A673 (cell line): Measurements from ENCODE around the gene TDP1. TPM values are rescaled to one million over a fixed set of nuclear protein-coding genes. Genes with fewer than 3 reads are reported as not detected.

ENCODE experiments used
- BruUV-seq: library from RNA; stranded (reverse); fragments of 400-500 nt; replicated peaks from 2 replicates; lab custom pipeline; 2021; lab: Mats Ljungman, UMichigan
- CTCF ChIA-PET: fragments of 300-600 bp; sonication (Branson Sonifier 250); formaldehyde crosslinking; loops from one replicate; lab custom pipeline; 2022; ENCODE audit warnings: antibody characterized with exemption; lab: Charles Lee
- POLR2A ChIA-PET: fragments of 300-600 bp; sonication (Branson Sonifier 250); formaldehyde crosslinking; loops from one replicate; lab custom pipeline; 2022; ENCODE audit warnings: antibody characterized with exemption; ENCODE audit not compliant: low non-redundant PET; lab: Charles Lee
- DNase-seq: peaks from one replicate; pipeline ENCODE4 v3.0.0-alpha.2; 2015; ENCODE audit warnings: low spot score
- H3K27ac ChIP-seq: fragments of 200-600 bp; sonication (generic); 2 replicates; pipeline ENCODE4 v1.5.1; 2016; ENCODE audit warnings: mixed run types, low read depth, mild to moderate bottlenecking, mixed read lengths, antibody characterized with exemption, low read length; ENCODE audit not compliant: poor library complexity, severe bottlenecking
- H3K27me3 ChIP-seq: fragments of 200-600 bp; sonication (generic); replicated peaks from 2 replicates; pipeline ENCODE4 v1.6.1; 2017; ENCODE audit warnings: mixed run types, low read depth, mild to moderate bottlenecking, mixed read lengths, antibody characterized with exemption, low read length; ENCODE audit not compliant: insufficient read depth, poor library complexity
- H3K36me3 ChIP-seq: fragments of 200-600 bp; sonication (generic); 2 replicates; pipeline ENCODE4 v1.6.1; 2016; ENCODE audit warnings: mixed run types, mild to moderate bottlenecking, mixed read lengths, antibody characterized with exemption, low read length; ENCODE audit not compliant: insufficient read depth, poor library complexity, severe bottlenecking
- H3K4me1 ChIP-seq: fragments of 200-600 bp; sonication (generic); 2 replicates; pipeline ENCODE4 v1.6.1; 2017; ENCODE audit warnings: mixed run types, mild to moderate bottlenecking, mixed read lengths, antibody characterized with exemption, low read length; ENCODE audit not compliant: insufficient read depth, poor library complexity, severe bottlenecking
- H3K4me3 ChIP-seq: fragments of 200-600 bp; sonication (generic); 2 replicates; pipeline ENCODE4 v1.5.1; 2016; ENCODE audit warnings: low read depth, mixed run types, mild to moderate bottlenecking, mixed read lengths, low read length; ENCODE audit not compliant: poor library complexity, severe bottlenecking
- H3K9me3 ChIP-seq: fragments of 200-600 bp; sonication (generic); 2 replicates; pipeline ENCODE4 v1.6.1; 2016; ENCODE audit warnings: mixed run types, low read depth, mild to moderate bottlenecking, mixed read lengths, antibody characterized with exemption, low read length; ENCODE audit not compliant: poor library complexity, severe bottlenecking
- EZH2 ChIP-seq: fragments of 200-600 bp; sonication (generic); IDR thresholded peaks from 2 replicates; pipeline ENCODE4 v1.6.1; 2017; ENCODE audit warnings: borderline replicate concordance, low read depth, mild to moderate bottlenecking, mixed read lengths, antibody characterized with exemption, low read length; ENCODE audit not compliant: poor library complexity, severe bottlenecking
- intact Hi-C: fragments of 100-400 bp; cut with micrococcal nuclease; formaldehyde crosslinking; loops from one replicate; pipeline ENCODE4 v1.10.0; 2022; ENCODE audit not compliant: unreplicated experiment
- total RNA-seq: library from RNA; stranded (reverse); gene quantifications from 2 replicates; pipeline ENCODE4 v1.2.3, GENCODE V29; 2021
- TF ChIP-seq, protein P1 (sequence below): fragments of 300-800, 200-600 bp; sonication (generic); conservative IDR thresholded peaks from 2 replicates; pipeline ENCODE4 v1.5.1; 2017; ENCODE audit warnings: low read depth, mild to moderate bottlenecking, antibody characterized with exemption, low read length, moderate library complexity, mixed read lengths

TDP1 gene
- total RNA-seq, 1 experiment from 2014 or later = 45.6 TPM

DNA sequence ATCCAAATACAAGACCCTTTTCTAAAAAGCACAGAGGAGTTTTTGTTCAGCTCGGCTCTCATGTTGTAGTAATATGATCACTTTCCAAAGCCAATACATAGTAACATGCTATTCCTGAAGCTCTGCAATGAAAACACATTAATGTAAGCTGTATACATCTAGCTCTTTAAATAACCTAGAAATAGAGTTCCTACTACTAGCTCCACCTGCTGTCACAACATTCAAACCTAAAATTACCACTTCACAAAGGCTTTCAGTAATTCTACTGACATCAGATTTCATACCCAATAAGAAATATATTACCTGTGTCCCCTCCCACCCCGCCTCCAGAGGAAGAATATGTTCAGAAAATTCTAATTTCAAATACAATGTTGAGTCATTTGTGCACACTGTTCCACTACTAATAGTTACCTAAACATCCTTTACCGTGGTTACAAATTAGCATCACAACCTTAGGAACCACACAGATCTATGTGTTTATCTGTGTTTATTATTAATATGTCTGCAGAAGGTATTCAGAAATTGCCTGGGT is 19.0 kb upstream of the TDP1 start:
- BruUV-seq = no TSS peak
- CTCF ChIA-PET = interaction anchor here (0.6 to 1.0 kb wide), 2 partner anchors 37 to 909 kb away, joined by 3 read pairs; no protein-coding TSS in a partner anchor
- no peak for TF ChIP-seq EZH2
- TF ChIP-seq, protein P1, sequence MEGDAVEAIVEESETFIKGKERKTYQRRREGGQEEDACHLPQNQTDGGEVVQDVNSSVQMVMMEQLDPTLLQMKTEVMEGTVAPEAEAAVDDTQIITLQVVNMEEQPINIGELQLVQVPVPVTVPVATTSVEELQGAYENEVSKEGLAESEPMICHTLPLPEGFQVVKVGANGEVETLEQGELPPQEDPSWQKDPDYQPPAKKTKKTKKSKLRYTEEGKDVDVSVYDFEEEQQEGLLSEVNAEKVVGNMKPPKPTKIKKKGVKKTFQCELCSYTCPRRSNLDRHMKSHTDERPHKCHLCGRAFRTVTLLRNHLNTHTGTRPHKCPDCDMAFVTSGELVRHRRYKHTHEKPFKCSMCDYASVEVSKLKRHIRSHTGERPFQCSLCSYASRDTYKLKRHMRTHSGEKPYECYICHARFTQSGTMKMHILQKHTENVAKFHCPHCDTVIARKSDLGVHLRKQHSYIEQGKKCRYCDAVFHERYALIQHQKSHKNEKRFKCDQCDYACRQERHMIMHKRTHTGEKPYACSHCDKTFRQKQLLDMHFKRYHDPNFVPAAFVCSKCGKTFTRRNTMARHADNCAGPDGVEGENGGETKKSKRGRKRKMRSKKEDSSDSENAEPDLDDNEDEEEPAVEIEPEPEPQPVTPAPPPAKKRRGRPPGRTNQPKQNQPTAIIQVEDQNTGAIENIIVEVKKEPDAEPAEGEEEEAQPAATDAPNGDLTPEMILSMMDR = peak; percentile 16; the same call in 1 of the 2 replicates
- DNase-seq = no peak
- no peak overlapping the region for H3K27ac ChIP-seq
- no peak overlapping the region for H3K4me3 ChIP-seq
- intact Hi-C loops = no loop called here
- no peaks in the 10 kb centered on the region for H3K4me1 ChIP-seq
- H3K27me3 ChIP-seq = no peaks in the 10 kb centered on the region
- no peaks in the 10 kb centered on the region for H3K9me3 ChIP-seq
- POLR2A ChIA-PET = no interaction called here
- H3K36me3 ChIP-seq = no peaks in the 10 kb centered on the region

DNA sequence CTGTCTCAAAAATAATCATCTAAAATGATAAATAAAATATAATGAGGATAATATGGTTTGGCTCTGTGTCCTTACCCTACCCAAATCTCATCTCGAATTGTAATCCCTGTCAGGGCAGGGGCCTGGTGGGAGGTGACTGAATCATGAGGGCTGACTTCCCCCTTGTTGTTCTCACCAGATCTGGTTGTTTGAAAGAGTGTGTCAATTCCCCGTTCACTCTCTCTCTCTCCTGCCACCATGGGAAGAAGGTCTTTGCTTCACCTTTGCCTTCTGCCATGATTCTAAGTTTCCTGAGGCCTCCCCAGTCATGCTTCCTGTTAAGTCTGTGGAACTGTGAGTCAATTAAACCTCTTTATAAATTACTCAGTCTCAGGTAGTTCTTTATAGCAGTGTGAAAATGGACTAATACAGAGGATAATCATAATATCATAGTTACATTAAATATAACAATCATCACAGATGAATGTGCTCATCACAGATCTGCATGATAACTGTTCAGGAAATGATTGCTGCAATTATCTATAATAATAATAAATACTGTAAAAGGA is 13.8 kb upstream of the TDP1 start:
- intact Hi-C loops = no loop called here
- CTCF ChIA-PET = no interaction called here
- Histone ChIP-seq H3K4me3 (no peak overlapping the region), H3K9me3 (no peaks in the 10 kb centered on the region), H3K27me3 (no peaks in the 10 kb centered on the region), H3K27ac (no peak overlapping the region), H3K36me3 (no peaks in the 10 kb centered on the region), H3K4me1 (no peaks in the 10 kb centered on the region)
- no peak for DNase-seq
- no peak for TF ChIP-seq EZH2
- TF ChIP-seq, protein P1 = no peak
- no TSS peak for BruUV-seq
- POLR2A ChIA-PET = no interaction called here

DNA sequence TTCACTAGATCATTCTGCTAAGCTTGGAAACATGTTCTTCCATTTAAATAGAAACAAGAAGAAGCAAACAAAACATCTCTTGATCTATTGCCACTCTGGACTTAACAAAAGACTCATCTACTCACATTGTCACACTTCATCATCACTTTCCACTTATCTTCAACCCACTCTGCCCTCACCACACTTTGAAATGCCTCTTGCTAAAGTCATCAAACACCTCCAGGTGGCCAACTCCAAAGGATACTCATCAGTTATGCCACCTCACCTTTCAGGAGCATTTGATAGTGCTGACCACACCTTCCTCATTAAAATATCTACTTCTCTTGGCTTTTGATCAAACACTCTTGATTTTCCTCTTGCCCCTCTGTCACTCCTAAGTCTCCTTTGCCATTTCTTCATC is 8.4 kb upstream of the TDP1 start:
- no peaks in the 10 kb centered on the region for H3K27me3 ChIP-seq
- H3K9me3 ChIP-seq = no peaks in the 10 kb centered on the region
- no TSS peak for BruUV-seq
- H3K4me3 ChIP-seq = no peak overlapping the region
- CTCF ChIA-PET = no interaction called here
- no peaks in the 10 kb centered on the region for H3K36me3 ChIP-seq
- POLR2A ChIA-PET = no interaction called here
- H3K4me1 ChIP-seq = no peaks in the 10 kb centered on the region
- no peak for DNase-seq
- TF ChIP-seq, protein P1 = no peak
- no peak for TF ChIP-seq EZH2
- intact Hi-C loops = no loop called here
- H3K27ac ChIP-seq = no peak overlapping the region
